Heart right ventricle (tissue), 16 donors: ENCODE results near the gene ITGA8. TPM values are rescaled to one million over a fixed set of nuclear protein-coding genes. Genes with fewer than 3 reads are reported as not detected.

Experiments used
- ATAC-seq, 8 donors: fragments of 200-7000 bp; cut with Tn5 transposase; one replicate each; pipeline ENCODE4 v1.9.1; 2020; ENCODE audit warnings: mild to moderate bottlenecking in 8 of 8, moderate library complexity in 8 of 8, moderate number of reproducible peaks in 1 of 8
- DNase-seq, 2 donors: peaks; one replicate each; pipeline ENCODE4 v3.0.0-alpha.2; 2020
- H3K27ac ChIP-seq, 10 donors: fragments of 200-600 bp; sonication (generic) in 2 of 10; one replicate each; pipeline versions ENCODE4 v1.5.0 to v1.8.0; 2020 to 2022; ENCODE audit warnings: mild to moderate bottlenecking in 3 of 10
- H3K27me3 ChIP-seq, 7 donors: fragments of 200-600 bp; one replicate each; pipeline ENCODE4 v1.8.0; 2021 to 2022; ENCODE audit warnings: mild to moderate bottlenecking in 2 of 7
- H3K36me3 ChIP-seq, 9 donors: fragments of 200-600 bp; sonication (generic) in 1 of 9; one replicate each; pipeline versions ENCODE4 v1.5.0 to v1.8.0; 2020 to 2022; ENCODE audit warnings: mild to moderate bottlenecking in 2 of 9
- H3K4me1 ChIP-seq, 9 donors: fragments of 200-600 bp; sonication (generic) in 1 of 9; one replicate each; pipeline versions ENCODE4 v1.5.0 to v1.8.0; 2020 to 2022; ENCODE audit warnings: mild to moderate bottlenecking in 4 of 9
- H3K4me3 ChIP-seq, 10 donors: fragments of 200-600 bp; sonication (generic) in 2 of 10; one replicate each; pipeline versions ENCODE4 v1.5.0 to v1.8.0; 2020 to 2022; ENCODE audit warnings: mild to moderate bottlenecking in 7 of 10, moderate library complexity in 2 of 10
- H3K9me3 ChIP-seq, 11 donors: fragments of 200-600 bp in 10 of 11; sonication (generic) in 2 of 11; one replicate each; pipeline versions ENCODE4 v1.5.0 to v1.8.0; 2013 to 2022; ENCODE audit warnings: mild to moderate bottlenecking in 2 of 11, control low read depth in 1 of 11, moderate library complexity in 1 of 11
- WGBS, 2 donors: extraction: QIAGEN DNeasy Blood & Tissue Kit; methylation state at CpG; one replicate each; pipeline ENCODE4 v1.1.7; 2013; ENCODE audit warnings: inconsistent platforms in 1 of 2; 5-methylcytosine and 5-hydroxymethylcytosine counted together
- intact Hi-C, 10 donors: fragments of 100-400 bp; cut with DNase I; formaldehyde crosslinking; loops; one replicate each; pipeline versions ENCODE4 v1.11.1 to v1.14.2; 2022
- polyA plus RNA-seq, 2 donors: library from polyadenylated mRNA; stranded (reverse); fragments of 200-250 nt; gene quantifications; one replicate each; pipeline ENCODE4 v1.2.3, GENCODE V29; 2013
- total RNA-seq, 10 donors: library from RNA; stranded (reverse); fragmentation: NEBNext Ultra II Directional in 3 of 10; extraction: Animal tissue kit (Norgen Biotek cat#: 25700) in 3 of 10; gene quantifications; one replicate each; pipeline versions ENCODE4 v1.2.1 to v1.2.4, GENCODE V29; 2021 to 2023
- TF ChIP-seq, protein P1 (sequence below), 9 donors: fragments of 200-600 bp; sonication (generic) in 2 of 9; IDR thresholded peaks; one replicate each; pipeline versions ENCODE4 v1.5.0 to v1.8.0; 2021 to 2022; ENCODE audit warnings: antibody characterized with exemption in 9 of 9, mild to moderate bottlenecking in 5 of 9, moderate library complexity in 1 of 9
- donor health status: Arrhythmogenic right ventricular cardiomyopathy.
- donor health status: ischemic (EF 13 %, LVEDD 7.1; RV severe dilation, severe dysfunction).
- donor health status: healthy with polysubstance abuse.
- donor health status: DM: no; HTN: yes; CAD: no.
- donor health status: DM: no; HTN: no; CAD: no.
- donor health status: ischemic (EF 25% LVEDD 6.9; RV normal size, moderate dysfunction).
- donor health status: ischemic (EF 25% LVEDD 5.7; RV mildly dilated, moderate dysfunction).
- donor health status: healthy.
- donor health status: DM: yes; HTN: yes; CAD: no.
- donor health status: Ischemic cardiomyopathy.
- donor health status: ischemic (EF 35%, LVEDD 5.7; RV mildly dilated, moderate dysfunction).
- donor health status: nonischemic (EF 11% LVEDD 7.7; RV severe dilation, severe dysfunction).
- donor health status: DM: yes; HTN: yes; CAD: no.
- donor health status: PGD.
- donor health status: ischemic (EF 29% LVEDD 5.4; RV normal size, mild dysfunction).
- donor health status: nonischemic (EF 23%, LVEDD 6.1; RV moderate dilation, normal function).

ITGA8 gene
- total and polyA plus RNA-seq, 12 donors = 0.62 to 4.2 (median 2.1) TPM

- Histone ChIP-seq H3K4me1 (no peaks in the 10 kb centered on the region), H3K9me3 (no peaks in the 10 kb centered on the region), H3K4me3 (no peak overlapping the region), H3K36me3 (no peaks in the 10 kb centered on the region), H3K27me3 (no peaks in the 10 kb centered on the region), H3K27ac (no peak overlapping the region)
- TF ChIP-seq, protein P1, sequence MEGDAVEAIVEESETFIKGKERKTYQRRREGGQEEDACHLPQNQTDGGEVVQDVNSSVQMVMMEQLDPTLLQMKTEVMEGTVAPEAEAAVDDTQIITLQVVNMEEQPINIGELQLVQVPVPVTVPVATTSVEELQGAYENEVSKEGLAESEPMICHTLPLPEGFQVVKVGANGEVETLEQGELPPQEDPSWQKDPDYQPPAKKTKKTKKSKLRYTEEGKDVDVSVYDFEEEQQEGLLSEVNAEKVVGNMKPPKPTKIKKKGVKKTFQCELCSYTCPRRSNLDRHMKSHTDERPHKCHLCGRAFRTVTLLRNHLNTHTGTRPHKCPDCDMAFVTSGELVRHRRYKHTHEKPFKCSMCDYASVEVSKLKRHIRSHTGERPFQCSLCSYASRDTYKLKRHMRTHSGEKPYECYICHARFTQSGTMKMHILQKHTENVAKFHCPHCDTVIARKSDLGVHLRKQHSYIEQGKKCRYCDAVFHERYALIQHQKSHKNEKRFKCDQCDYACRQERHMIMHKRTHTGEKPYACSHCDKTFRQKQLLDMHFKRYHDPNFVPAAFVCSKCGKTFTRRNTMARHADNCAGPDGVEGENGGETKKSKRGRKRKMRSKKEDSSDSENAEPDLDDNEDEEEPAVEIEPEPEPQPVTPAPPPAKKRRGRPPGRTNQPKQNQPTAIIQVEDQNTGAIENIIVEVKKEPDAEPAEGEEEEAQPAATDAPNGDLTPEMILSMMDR (IDR thresholded peaks at IDR 0.05) = no peak
- intact Hi-C loops = loop anchor here in 1 of 10 donors (10.0 kb wide), 1 partner anchor 64 kb away; the partner anchor contains the start of gene ITGA8
- ATAC-seq (no peak), DNase-seq (no peak)
- WGBS, 2 donors = 50 to 57% methylated on average over 6 of the region's 6 CpGs
Observed at GRCh38 chr10:15651175-15651574, 68.5 kb downstream of the ITGA8 start.

DNA sequence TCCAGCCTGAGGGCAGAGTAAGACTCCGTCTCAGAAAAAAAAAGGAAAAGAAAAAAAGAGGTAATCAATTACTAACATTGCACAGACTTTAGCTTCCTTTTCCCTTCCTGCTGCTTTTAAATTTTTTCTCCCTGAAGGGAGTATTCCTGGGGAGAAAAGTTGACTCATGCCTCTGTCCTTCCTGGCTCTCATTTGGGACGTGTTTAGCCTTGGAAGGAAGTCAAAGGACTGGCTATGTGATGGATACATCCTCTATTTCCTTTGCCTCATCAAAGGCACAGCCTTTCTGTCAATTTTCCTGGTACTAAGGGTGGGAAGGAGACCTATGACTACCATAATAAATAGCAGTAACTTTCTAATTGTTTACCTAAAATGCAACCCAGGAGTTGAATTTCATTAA, 77.6 kb downstream of the ITGA8 start:
- TF ChIP-seq, protein P1 (IDR thresholded peaks at IDR 0.05) = no peak
- 32 to 48% methylated on average over 2 of the region's 2 CpGs for WGBS, 2 donors
- H3K4me1 ChIP-seq = no peaks in the 10 kb centered on the region
- H3K4me3 ChIP-seq = no peak overlapping the region
- H3K27me3 ChIP-seq = no peaks in the 10 kb centered on the region
- no peaks in the 10 kb centered on the region for H3K9me3 ChIP-seq
- ATAC-seq (peak in 4 of 8 donors; percentile 48 to 79 (median 62)), DNase-seq (no peak)
- H3K27ac ChIP-seq = no peak overlapping the region
- intact Hi-C loops = loop anchor here in 1 of 10 donors (10.0 kb wide), 1 partner anchor 57 kb away; no protein-coding TSS in a partner anchor
- no peaks in the 10 kb centered on the region for H3K36me3 ChIP-seq

- WGBS, 2 donors = 82% methylated on average over 5 of the region's 5 CpGs
- Histone ChIP-seq H3K27ac (no peak overlapping the region), H3K36me3 (no peaks in the 10 kb centered on the region), H3K27me3 (no peaks in the 10 kb centered on the region), H3K4me1 (no peaks in the 10 kb centered on the region), H3K4me3 (no peak overlapping the region), H3K9me3 (no peaks in the 10 kb centered on the region)
- intact Hi-C loops = loop anchor here in 1 of 10 donors (10.0 kb wide), 1 partner anchor 56 kb away; no protein-coding TSS in a partner anchor
- no peak for DNase-seq
- TF ChIP-seq, protein P1 (IDR thresholded peaks at IDR 0.05) = no peak
- ATAC-seq = no peak
Observed at GRCh38 chr10:15640536-15641085, 79.1 kb downstream of the ITGA8 start.

DNA sequence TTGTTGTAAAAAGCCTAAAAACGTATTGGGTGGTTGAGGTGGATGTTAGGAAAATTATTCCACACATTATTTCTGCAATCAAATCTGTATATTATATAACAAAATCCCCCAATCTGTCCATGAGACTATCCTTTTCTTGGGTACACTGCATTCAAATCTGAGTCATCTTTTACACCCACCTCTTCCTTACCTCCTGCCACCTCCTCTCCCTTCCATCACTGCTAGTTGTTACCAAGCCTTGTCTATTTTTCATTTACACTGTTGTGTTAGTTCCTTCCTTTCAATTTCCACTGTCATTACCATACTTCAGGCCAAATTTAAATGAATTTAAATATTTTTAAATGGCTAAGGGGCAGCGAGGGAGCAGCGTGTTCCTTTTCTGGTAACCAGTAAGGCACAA, 83.3 kb downstream of the ITGA8 start:
- no peaks in the 10 kb centered on the region for H3K27me3 ChIP-seq
- no peaks in the 10 kb centered on the region for H3K36me3 ChIP-seq
- no peak for ATAC-seq
- intact Hi-C loops = no loop called here
- WGBS, 2 donors = 88 to 89% methylated on average over 3 of the region's 3 CpGs
- TF ChIP-seq, protein P1 (IDR thresholded peaks at IDR 0.05) = no peak
- no peak overlapping the region for H3K4me3 ChIP-seq
- DNase-seq = no peak
- no peaks in the 10 kb centered on the region for H3K4me1 ChIP-seq
- no peak overlapping the region for H3K27ac ChIP-seq
- no peaks in the 10 kb centered on the region for H3K9me3 ChIP-seq
